SK-N-SH (cell line): Measurements from ENCODE around the gene KCNIP4.

Source experiments
- TAF1 ChIP-seq: IDR thresholded peaks from 2 replicates; pipeline ENCODE4 v1.6.1; 2012; ENCODE audit warnings: low read depth, mild to moderate bottlenecking, low read length, moderate library complexity, borderline replicate concordance
- TEAD4 ChIP-seq: IDR thresholded peaks from 2 replicates; pipeline ENCODE4 v1.4.0; 2012; ENCODE audit warnings: mild to moderate bottlenecking, borderline replicate concordance; ENCODE audit not compliant: insufficient read depth
- TF ChIP-seq, protein P1 (sequence below): IDR thresholded peaks from 2 replicates; pipeline ENCODE4 v1.4.0; 2012; ENCODE audit warnings: low read depth, borderline replicate concordance
- TF ChIP-seq, protein P2 (sequence below): fragments of 200-600 bp; sonication (generic); IDR thresholded peaks from 2 replicates; pipeline ENCODE4 v1.6.1; 2017; ENCODE audit warnings: antibody characterized with exemption, mild to moderate bottlenecking, moderate library complexity
- TF ChIP-seq, protein P3 (sequence below): fragments of 150-350 bp; IDR thresholded peaks from 2 replicates; pipeline ENCODE4 v1.6.1; 2017; ENCODE audit warnings: antibody characterized with exemption, low read length, low read depth, borderline replicate concordance

- TF ChIP-seq, protein P1, sequence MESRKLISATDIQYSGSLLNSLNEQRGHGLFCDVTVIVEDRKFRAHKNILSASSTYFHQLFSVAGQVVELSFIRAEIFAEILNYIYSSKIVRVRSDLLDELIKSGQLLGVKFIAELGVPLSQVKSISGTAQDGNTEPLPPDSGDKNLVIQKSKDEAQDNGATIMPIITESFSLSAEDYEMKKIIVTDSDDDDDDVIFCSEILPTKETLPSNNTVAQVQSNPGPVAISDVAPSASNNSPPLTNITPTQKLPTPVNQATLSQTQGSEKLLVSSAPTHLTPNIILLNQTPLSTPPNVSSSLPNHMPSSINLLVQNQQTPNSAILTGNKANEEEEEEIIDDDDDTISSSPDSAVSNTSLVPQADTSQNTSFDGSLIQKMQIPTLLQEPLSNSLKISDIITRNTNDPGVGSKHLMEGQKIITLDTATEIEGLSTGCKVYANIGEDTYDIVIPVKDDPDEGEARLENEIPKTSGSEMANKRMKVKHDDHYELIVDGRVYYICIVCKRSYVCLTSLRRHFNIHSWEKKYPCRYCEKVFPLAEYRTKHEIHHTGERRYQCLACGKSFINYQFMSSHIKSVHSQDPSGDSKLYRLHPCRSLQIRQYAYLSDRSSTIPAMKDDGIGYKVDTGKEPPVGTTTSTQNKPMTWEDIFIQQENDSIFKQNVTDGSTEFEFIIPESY = no peak
- TF ChIP-seq TAF1 = no peak
- TF ChIP-seq, protein P2, sequence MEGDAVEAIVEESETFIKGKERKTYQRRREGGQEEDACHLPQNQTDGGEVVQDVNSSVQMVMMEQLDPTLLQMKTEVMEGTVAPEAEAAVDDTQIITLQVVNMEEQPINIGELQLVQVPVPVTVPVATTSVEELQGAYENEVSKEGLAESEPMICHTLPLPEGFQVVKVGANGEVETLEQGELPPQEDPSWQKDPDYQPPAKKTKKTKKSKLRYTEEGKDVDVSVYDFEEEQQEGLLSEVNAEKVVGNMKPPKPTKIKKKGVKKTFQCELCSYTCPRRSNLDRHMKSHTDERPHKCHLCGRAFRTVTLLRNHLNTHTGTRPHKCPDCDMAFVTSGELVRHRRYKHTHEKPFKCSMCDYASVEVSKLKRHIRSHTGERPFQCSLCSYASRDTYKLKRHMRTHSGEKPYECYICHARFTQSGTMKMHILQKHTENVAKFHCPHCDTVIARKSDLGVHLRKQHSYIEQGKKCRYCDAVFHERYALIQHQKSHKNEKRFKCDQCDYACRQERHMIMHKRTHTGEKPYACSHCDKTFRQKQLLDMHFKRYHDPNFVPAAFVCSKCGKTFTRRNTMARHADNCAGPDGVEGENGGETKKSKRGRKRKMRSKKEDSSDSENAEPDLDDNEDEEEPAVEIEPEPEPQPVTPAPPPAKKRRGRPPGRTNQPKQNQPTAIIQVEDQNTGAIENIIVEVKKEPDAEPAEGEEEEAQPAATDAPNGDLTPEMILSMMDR = no peak
- no peak for TF ChIP-seq TEAD4
- TF ChIP-seq, protein P3, sequence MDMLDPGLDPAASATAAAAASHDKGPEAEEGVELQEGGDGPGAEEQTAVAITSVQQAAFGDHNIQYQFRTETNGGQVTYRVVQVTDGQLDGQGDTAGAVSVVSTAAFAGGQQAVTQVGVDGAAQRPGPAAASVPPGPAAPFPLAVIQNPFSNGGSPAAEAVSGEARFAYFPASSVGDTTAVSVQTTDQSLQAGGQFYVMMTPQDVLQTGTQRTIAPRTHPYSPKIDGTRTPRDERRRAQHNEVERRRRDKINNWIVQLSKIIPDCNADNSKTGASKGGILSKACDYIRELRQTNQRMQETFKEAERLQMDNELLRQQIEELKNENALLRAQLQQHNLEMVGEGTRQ = no peak
Measured at GRCh38 chr4:21986307-21986706, 37.7 kb upstream of the KCNIP4 start.
